HG03108 (cell line): ENCODE data around the gene MAGI1.
A peak's percentile ranks its signal among the peaks of the same experiment; 100 is the strongest.
"Not testable (repeated sequence)": the region's sequence is repeated elsewhere in the genome, so short reads cannot be mapped to it uniquely, and the experiment has no call there.

ENCODE experiments used
- ATAC-seq: cut with Tn5 transposase; IDR thresholded peaks from one replicate; pipeline ENCODE4 v1.9.1; 2021; ENCODE audit warnings: moderate library complexity; ENCODE audit not compliant: unreplicated experiment

Gene MAGI1

GRCh38 chr3:66038726-66039589 is at the start of gene MAGI1:
MAGI1 (minus strand) TSS chr3:66038918; CDS start chr3:66038308, 610 bp downstream.
- peak; percentile 44 for ATAC-seq

GRCh38 chr3:66083784-66084213 is 45.1 kb upstream of the MAGI1 start:
- no peak for ATAC-seq

GRCh38 chr3:66083096-66083678 is 44.5 kb upstream of the MAGI1 start:
- ATAC-seq = no peak

- no peak for ATAC-seq
Observed at GRCh38 chr3:66082679-66083078, 44.0 kb upstream of the MAGI1 start.

- ATAC-seq = no peak
Observed at GRCh38 chr3:66080167-66080566, 41.4 kb upstream of the MAGI1 start.

GRCh38 chr3:66077973-66078372 is 39.3 kb upstream of the MAGI1 start:
- ATAC-seq = no peak

- ATAC-seq = no peak
Observed at GRCh38 chr3:66076861-66077470, 38.2 kb upstream of the MAGI1 start.

GRCh38 chr3:66075281-66075680 is 36.6 kb upstream of the MAGI1 start:
- no peak for ATAC-seq

GRCh38 chr3:66073464-66074141 is 34.9 kb upstream of the MAGI1 start:
- ATAC-seq = no peak

- ATAC-seq = no peak
Observed at GRCh38 chr3:66068255-66068654, 29.5 kb upstream of the MAGI1 start.

GRCh38 chr3:66066963-66067617 is 28.4 kb upstream of the MAGI1 start:
- no peak for ATAC-seq

GRCh38 chr3:66055289-66055688 is 16.6 kb upstream of the MAGI1 start:
- no peak for ATAC-seq

- no peak for ATAC-seq
Observed at GRCh38 chr3:66053550-66054094, 14.9 kb upstream of the MAGI1 start.

GRCh38 chr3:66052721-66053549 is 14.2 kb upstream of the MAGI1 start:
- no peak for ATAC-seq

GRCh38 chr3:66050821-66051220 is 12.1 kb upstream of the MAGI1 start:
- no peak for ATAC-seq

GRCh38 chr3:66048051-66048395 is 9.3 kb upstream of the MAGI1 start:
- no peak for ATAC-seq

- ATAC-seq = no peak
Observed at GRCh38 chr3:66047311-66048050, 8.8 kb upstream of the MAGI1 start.

GRCh38 chr3:66046321-66046720 is 7.6 kb upstream of the MAGI1 start:
- ATAC-seq = not testable (repeated sequence)

- ATAC-seq = no peak
Observed at GRCh38 chr3:66041828-66042227, 3.1 kb upstream of the MAGI1 start.
